ES-I3 (cell line): Measurements from ENCODE around the gene UNC93B1.
"Not testable (repeated sequence)": the region's sequence is repeated elsewhere in the genome, so short reads cannot be mapped to it uniquely, and the experiment has no call there.

Experiments used
- H3K36me3 ChIP-seq: 2 replicates; pipeline ENCODE4 v1.6.1; 2013; ENCODE audit warnings: mild to moderate bottlenecking, low read length, control low read depth, moderate library complexity; ENCODE audit not compliant: insufficient read depth
- H3K4me1 ChIP-seq: 2 replicates; pipeline ENCODE4 v1.6.1; 2013; ENCODE audit warnings: mild to moderate bottlenecking, control low read depth, low read length; ENCODE audit not compliant: insufficient read depth
- H3K9ac ChIP-seq: 2 replicates; pipeline ENCODE4 v1.6.1; 2013; ENCODE audit warnings: low read depth, mild to moderate bottlenecking, low read length, moderate library complexity
- H3K9me3 ChIP-seq: 2 replicates; pipeline ENCODE4 v1.6.1; 2013; ENCODE audit warnings: mild to moderate bottlenecking, low read length, moderate library complexity; ENCODE audit not compliant: control insufficient read depth, insufficient read depth

The UNC93B1 gene

GRCh38 chr11:67946403-67946802, 57.5 kb downstream of the UNC93B1 start:
- not testable (repeated sequence) for H3K36me3 ChIP-seq, H3K9ac ChIP-seq, H3K4me1 ChIP-seq, H3K9me3 ChIP-seq

DNA sequence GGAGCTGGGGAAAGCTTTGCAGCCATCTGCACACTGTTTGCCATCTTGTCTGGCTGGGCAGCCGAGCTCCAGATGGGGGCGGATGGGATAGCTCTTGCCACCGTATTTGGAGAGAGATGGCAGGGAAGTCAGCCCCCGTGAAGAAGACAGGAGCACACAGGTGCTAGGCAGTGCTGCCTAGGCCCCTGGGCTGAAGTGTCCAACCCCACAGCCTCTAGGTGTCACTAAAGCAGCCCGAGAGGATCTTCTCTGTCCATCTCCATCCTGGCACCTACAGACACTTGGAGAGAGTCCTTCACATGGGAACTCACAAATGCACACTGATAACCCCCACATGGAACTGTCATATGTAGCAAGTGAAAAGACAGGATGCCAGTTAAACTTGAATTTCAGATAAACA, 60.5 kb downstream of the UNC93B1 start:
- H3K36me3 ChIP-seq, H3K4me1 ChIP-seq, H3K9me3 ChIP-seq, H3K9ac ChIP-seq: not testable (repeated sequence)
